ENCODE measurements around the gene TREM2.

The TREM2 gene

DNA sequence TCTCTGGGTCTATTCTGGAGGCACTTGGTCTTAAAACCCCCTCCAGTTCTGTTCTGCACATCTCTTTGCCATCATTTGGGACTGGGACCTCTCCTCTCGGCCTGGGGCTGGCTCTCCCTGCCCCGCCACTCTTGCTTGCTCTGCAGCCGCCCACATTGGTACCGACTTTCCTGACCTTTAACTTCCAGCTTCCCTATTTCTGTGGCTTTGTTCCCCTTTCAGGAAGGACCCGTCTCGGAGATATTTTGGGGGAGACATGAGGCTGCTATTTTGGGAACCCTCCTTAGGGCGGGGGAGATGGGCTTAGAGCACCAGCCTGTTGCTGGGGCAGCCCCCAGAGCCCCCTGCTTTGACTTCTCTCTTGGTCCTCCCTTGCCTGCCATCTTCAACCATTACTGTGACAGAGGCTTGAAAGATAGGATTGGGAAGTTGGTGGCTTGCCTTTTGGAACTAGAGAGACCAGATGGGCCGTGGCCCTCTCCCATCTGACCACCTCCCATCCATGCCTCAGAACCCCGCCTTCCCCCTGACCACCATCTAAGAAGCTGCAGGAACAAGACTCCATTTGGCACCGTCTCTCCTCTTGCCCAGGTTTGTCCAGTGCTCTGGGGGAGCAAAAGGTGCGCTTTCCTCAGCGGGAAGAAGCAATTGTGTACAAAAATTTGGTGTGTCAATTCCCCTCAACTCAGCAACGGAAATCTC, 914 bp downstream of the TREM2 start:
- Histone ChIP-seq H3K9ac (ENCODE audit: low read depth, low read length) (no peak overlapping the region), H3K4me1 (ENCODE audit: control insufficient read depth, insufficient read depth, low read length) (no peaks in the 10 kb centered on the region), H3K9me3 (replicated peaks; ENCODE audit: low read length) (no peaks in the 10 kb centered on the region), H3K27me3 (ENCODE audit: control insufficient read depth, insufficient read depth, low read length) (peaks cover 3% of the 10 kb centered on the region), H3K36me3 (ENCODE audit: insufficient read depth, low read length) (no peaks in the 10 kb centered on the region), H3K4me2 (ENCODE audit: low read length) (no peak overlapping the region), H3K4me3 (ENCODE audit: low read length) (no peak overlapping the region)

DNA sequence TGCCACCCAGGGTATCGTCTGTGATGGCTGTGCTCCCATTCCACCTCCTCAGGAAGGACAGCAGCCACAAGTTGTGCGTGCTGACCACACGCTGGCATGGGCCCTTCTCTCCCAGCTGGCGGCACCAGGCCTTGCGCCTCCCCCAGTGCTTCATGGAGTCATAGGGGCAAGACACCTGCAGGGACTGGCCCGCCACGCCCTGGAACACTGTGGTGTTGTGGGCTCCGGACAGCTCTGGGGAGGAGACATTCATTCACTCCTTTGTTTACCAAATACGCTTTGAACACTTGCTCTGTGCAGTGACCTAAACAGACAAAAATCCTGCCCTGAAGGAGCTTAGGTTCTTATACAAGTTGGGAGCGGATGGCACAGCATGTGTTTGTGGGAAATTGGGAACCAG, 1.5 kb downstream of the TREM2 start:
- no peaks in the 10 kb centered on the region for H3K36me3 ChIP-seq (ENCODE audit: insufficient read depth, low read length)
- peaks cover 3% of the 10 kb centered on the region for H3K27me3 ChIP-seq (ENCODE audit: control insufficient read depth, insufficient read depth, low read length)
- no peak overlapping the region for H3K9ac ChIP-seq (ENCODE audit: low read depth, low read length)
- H3K4me2 ChIP-seq (ENCODE audit: low read length): no peak overlapping the region
- no peaks in the 10 kb centered on the region for H3K4me1 ChIP-seq (ENCODE audit: control insufficient read depth, insufficient read depth, low read length)
- H3K9me3 ChIP-seq (replicated peaks; ENCODE audit: low read length): no peaks in the 10 kb centered on the region
- H3K4me3 ChIP-seq (ENCODE audit: low read length): no peak overlapping the region

DNA sequence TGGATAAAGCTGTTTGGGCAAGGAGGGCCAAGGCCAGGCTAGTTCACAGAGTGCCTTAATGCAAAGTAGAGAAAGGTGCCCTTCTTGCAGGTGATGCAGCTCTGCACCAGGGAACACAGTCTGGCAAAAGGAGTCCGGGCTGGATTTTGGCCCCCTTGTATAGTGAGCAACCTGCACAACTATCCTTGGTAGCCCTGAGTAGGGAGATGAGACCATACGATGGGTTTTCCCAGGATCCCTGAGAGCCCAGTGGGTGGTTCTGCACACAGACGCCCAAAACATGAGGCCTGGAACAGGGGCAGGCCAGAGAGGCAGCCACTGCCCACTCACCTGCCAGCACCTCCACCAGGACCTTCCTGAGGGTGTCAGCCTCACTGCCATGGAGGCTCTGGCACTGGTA, 2.0 kb downstream of the TREM2 start:
- Histone ChIP-seq H3K4me2 (ENCODE audit: low read length) (no peak overlapping the region), H3K9me3 (replicated peaks; ENCODE audit: low read length) (no peaks in the 10 kb centered on the region), H3K36me3 (ENCODE audit: insufficient read depth, low read length) (no peaks in the 10 kb centered on the region), H3K4me1 (ENCODE audit: control insufficient read depth, insufficient read depth, low read length) (no peaks in the 10 kb centered on the region), H3K27me3 (ENCODE audit: control insufficient read depth, insufficient read depth, low read length) (peaks cover 3% of the 10 kb centered on the region), H3K4me3 (ENCODE audit: low read length) (no peak overlapping the region), H3K9ac (ENCODE audit: low read depth, low read length) (no peak overlapping the region)

DNA sequence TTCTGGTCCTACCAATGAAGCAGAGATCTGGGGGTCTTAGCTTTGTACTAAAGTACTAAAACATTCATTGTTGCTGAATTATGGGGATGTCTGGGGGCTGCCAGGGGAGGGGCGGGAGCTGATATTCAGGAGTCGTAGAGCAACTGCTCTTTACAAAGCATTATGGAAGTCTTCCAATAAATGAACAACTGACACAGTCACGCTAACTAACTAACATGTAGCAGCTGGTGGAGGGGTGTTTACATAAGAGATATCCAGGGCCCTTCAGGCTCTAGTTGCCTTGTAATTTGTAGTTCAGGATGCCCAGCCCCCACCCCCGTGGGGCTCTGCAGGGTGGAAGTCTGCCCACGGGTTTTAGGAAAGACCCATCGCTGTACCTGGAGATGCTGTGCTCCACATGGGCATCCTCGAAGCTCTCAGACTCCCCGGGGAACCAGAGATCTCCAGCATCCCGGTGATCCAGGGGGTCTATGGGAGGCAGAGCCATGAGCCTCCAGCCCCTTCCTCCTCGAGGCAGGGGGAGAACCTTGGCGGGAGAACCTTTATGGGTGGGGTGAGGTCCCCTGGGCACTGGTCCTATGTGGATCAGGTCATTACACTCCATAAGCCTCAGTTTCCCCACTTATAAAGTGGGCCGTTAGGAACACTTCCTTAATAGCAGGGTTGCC, 3.4 kb downstream of the TREM2 start:
- Histone ChIP-seq H3K9me3 (replicated peaks; ENCODE audit: low read length) (no peaks in the 10 kb centered on the region), H3K9ac (ENCODE audit: low read depth, low read length) (no peak overlapping the region), H3K4me3 (ENCODE audit: low read length) (no peak overlapping the region), H3K27me3 (ENCODE audit: control insufficient read depth, insufficient read depth, low read length) (peaks cover 3% of the 10 kb centered on the region), H3K36me3 (ENCODE audit: insufficient read depth, low read length) (no peaks in the 10 kb centered on the region), H3K4me2 (ENCODE audit: low read length) (no peak overlapping the region), H3K4me1 (ENCODE audit: control insufficient read depth, insufficient read depth, low read length) (no peaks in the 10 kb centered on the region)

- Histone ChIP-seq H3K4me1 (ENCODE audit: control insufficient read depth, insufficient read depth, low read length) (no peaks in the 10 kb centered on the region), H3K9ac (ENCODE audit: low read depth, low read length) (no peak overlapping the region), H3K4me2 (ENCODE audit: low read length) (no peak overlapping the region), H3K9me3 (replicated peaks; ENCODE audit: low read length) (no peaks in the 10 kb centered on the region), H3K36me3 (ENCODE audit: insufficient read depth, low read length) (no peaks in the 10 kb centered on the region), H3K4me3 (ENCODE audit: low read length) (no peak overlapping the region), H3K27me3 (ENCODE audit: control insufficient read depth, insufficient read depth, low read length) (peaks cover 3% of the 10 kb centered on the region)
Observed at GRCh38 chr6:41157323-41157722, 5.6 kb downstream of the TREM2 start.

- H3K4me2 ChIP-seq (ENCODE audit: low read length): no peak overlapping the region
- H3K9ac ChIP-seq (ENCODE audit: low read depth, low read length): no peak overlapping the region
- no peaks in the 10 kb centered on the region for H3K36me3 ChIP-seq (ENCODE audit: insufficient read depth, low read length)
- no peaks in the 10 kb centered on the region for H3K9me3 ChIP-seq (replicated peaks; ENCODE audit: low read length)
- H3K4me1 ChIP-seq (ENCODE audit: control insufficient read depth, insufficient read depth, low read length): no peaks in the 10 kb centered on the region
- H3K4me3 ChIP-seq (ENCODE audit: low read length): no peak overlapping the region
- peaks cover 3% of the 10 kb centered on the region for H3K27me3 ChIP-seq (ENCODE audit: control insufficient read depth, insufficient read depth, low read length)
Observed at GRCh38 chr6:41156771-41157170, 6.1 kb downstream of the TREM2 start.

DNA sequence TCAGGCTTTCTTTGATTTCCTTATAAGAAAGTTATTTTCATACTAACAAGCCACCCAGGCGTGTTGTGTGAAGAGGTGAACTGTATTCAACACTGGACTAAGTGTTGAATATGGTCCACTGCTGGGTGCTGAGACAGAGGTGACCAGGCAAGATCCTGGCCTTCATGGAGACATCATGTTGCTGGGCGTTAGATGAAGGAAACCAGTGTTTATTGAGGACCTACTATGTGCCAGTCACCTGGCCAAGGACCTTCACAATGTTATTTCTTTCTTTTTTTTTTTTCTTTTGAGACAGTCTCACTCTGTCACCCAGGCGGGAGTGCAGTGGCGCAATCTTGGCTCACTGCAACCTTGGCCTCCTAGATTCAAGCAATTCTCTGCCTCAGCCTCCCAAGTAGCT, 6.9 kb downstream of the TREM2 start:
- Histone ChIP-seq H3K4me2 (ENCODE audit: low read length) (no peak overlapping the region), H3K27me3 (ENCODE audit: control insufficient read depth, insufficient read depth, low read length) (peaks cover 3% of the 10 kb centered on the region), H3K4me3 (ENCODE audit: low read length) (no peak overlapping the region), H3K9ac (ENCODE audit: low read depth, low read length) (no peak overlapping the region), H3K4me1 (ENCODE audit: control insufficient read depth, insufficient read depth, low read length) (no peaks in the 10 kb centered on the region), H3K36me3 (ENCODE audit: insufficient read depth, low read length) (no peaks in the 10 kb centered on the region), H3K9me3 (replicated peaks; ENCODE audit: low read length) (no peaks in the 10 kb centered on the region)

- Histone ChIP-seq H3K27me3 (ENCODE audit: control insufficient read depth, insufficient read depth, low read length) (peaks cover 3% of the 10 kb centered on the region), H3K9ac (ENCODE audit: low read depth, low read length) (no peak overlapping the region), H3K4me3 (ENCODE audit: low read length) (no peak overlapping the region), H3K4me2 (ENCODE audit: low read length) (no peak overlapping the region), H3K9me3 (replicated peaks; ENCODE audit: low read length) (no peaks in the 10 kb centered on the region), H3K36me3 (ENCODE audit: insufficient read depth, low read length) (no peaks in the 10 kb centered on the region), H3K4me1 (ENCODE audit: control insufficient read depth, insufficient read depth, low read length) (no peaks in the 10 kb centered on the region)
Observed at GRCh38 chr6:41155132-41155805, 7.6 kb downstream of the TREM2 start.

DNA sequence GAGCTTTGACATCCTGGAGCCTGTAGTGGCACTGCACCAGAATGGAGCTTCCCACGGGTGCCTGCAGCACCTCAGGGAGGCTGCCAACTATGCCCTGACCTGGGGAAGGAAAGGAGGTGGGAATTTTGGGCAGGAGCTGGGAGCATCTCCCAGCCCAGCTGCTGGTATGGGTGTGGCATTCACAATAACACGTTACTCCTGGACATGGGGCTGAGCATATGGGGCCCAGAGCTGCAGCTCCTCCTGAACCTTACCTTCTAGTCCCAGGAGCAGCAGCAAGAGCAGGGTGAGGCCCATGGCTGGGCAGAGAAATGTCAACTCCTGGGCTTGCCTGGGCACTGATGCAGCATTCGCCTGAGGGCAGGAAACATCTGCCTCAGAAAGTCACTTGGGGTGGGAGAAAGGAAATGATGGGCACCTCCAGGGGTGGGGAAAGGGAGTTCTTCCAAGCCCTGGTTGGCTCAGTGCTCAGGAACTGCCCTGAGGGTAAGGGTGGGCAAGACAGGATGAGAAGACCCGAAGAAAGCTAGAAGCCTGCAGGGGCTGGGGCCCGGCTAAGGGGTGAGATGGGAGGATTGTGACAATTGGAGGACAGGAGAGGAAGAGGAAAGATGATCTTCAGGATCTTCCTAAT, 8.8 kb downstream of the TREM2 start, which contains the start of gene TREML1:
Gene TREML1, minus strand, starts transcription at position 356 of the 634 bp plus-strand sequence. Its CDS starts 59 bp downstream, at position 297.
- Histone ChIP-seq H3K4me1 (ENCODE audit: control insufficient read depth, insufficient read depth, low read length) (no peaks in the 10 kb centered on the region), H3K4me3 (ENCODE audit: low read length) (no peak within 1 kb of the TSS), H3K9me3 (replicated peaks; ENCODE audit: low read length) (no peaks in the 10 kb centered on the region), H3K27me3 (ENCODE audit: control insufficient read depth, insufficient read depth, low read length) (peaks cover 3% of the 10 kb centered on the region), H3K4me2 (ENCODE audit: low read length) (no peak within 1 kb of the TSS), H3K9ac (ENCODE audit: low read depth, low read length) (no peak within 1 kb of the TSS), H3K36me3 (ENCODE audit: insufficient read depth, low read length) (no peaks in the 10 kb centered on the region)

DNA sequence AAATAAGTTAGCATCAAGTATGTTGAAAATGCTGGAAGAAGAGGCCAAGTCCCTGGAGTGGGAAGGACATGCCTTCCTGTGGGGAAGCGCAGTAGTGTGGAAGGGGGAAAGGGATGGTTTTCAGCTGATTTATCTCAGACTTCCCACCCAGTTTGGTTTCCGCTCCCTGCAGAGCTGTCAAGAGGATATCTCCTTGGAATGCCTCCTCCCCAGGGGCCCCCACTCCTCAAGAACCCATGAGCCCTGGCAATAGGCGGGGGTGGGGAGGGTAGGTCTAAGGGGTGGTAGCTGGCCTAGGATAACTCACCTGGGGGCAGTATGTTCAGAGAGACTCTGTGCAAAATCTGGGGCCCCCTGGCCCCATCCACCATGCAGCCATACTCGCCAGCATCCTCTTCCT, 9.5 kb downstream of the TREM2 start:
- H3K4me3 ChIP-seq (ENCODE audit: low read length): no peak overlapping the region
- H3K9ac ChIP-seq (ENCODE audit: low read depth, low read length): no peak overlapping the region
- H3K36me3 ChIP-seq (ENCODE audit: insufficient read depth, low read length): no peaks in the 10 kb centered on the region
- H3K27me3 ChIP-seq (ENCODE audit: control insufficient read depth, insufficient read depth, low read length): no peaks in the 10 kb centered on the region
- H3K9me3 ChIP-seq (replicated peaks; ENCODE audit: low read length): no peaks in the 10 kb centered on the region
- H3K4me2 ChIP-seq (ENCODE audit: low read length): no peak overlapping the region
- H3K4me1 ChIP-seq (ENCODE audit: control insufficient read depth, insufficient read depth, low read length): no peaks in the 10 kb centered on the region

- H3K4me2 ChIP-seq (ENCODE audit: low read length): no peak overlapping the region
- no peaks in the 10 kb centered on the region for H3K4me1 ChIP-seq (ENCODE audit: control insufficient read depth, insufficient read depth, low read length)
- H3K9ac ChIP-seq (ENCODE audit: low read depth, low read length): no peak overlapping the region
- no peaks in the 10 kb centered on the region for H3K36me3 ChIP-seq (ENCODE audit: insufficient read depth, low read length)
- H3K9me3 ChIP-seq (replicated peaks; ENCODE audit: low read length): no peaks in the 10 kb centered on the region
- H3K27me3 ChIP-seq (ENCODE audit: control insufficient read depth, insufficient read depth, low read length): no peaks in the 10 kb centered on the region
- no peak overlapping the region for H3K4me3 ChIP-seq (ENCODE audit: low read length)
Observed at GRCh38 chr6:41150671-41151070, 12.2 kb downstream of the TREM2 start.
